Chondrocyte (in vitro differentiated cells): ENCODE measurements around the gene UVSSA. TPM values are rescaled to one million over a fixed set of nuclear protein-coding genes. Genes with fewer than 3 reads are reported as not detected.

ENCODE experiments used
- DNase-seq: peaks from one replicate; pipeline ENCODE4 v3.0.0; 2021; ENCODE audit warnings: mixed read lengths, low spot score
- H3K27ac Mint-ChIP-seq: one replicate; pipeline ENCODE4 v1.8.0; 2021; ENCODE audit warnings: mild to moderate bottlenecking, moderate library complexity, mixed read lengths; ENCODE audit not compliant: unreplicated experiment
- H3K27me3 Mint-ChIP-seq: 2 replicates; pipeline ENCODE4 v1.8.0; 2021; ENCODE audit warnings: low read depth, mixed read lengths
- H3K36me3 Mint-ChIP-seq: 2 replicates; pipeline ENCODE4 v1.8.0; 2021; ENCODE audit warnings: low read depth, mixed read lengths
- H3K4me1 Mint-ChIP-seq: 2 replicates; pipeline ENCODE4 v1.8.0; 2021; ENCODE audit warnings: low read depth, mild to moderate bottlenecking, mixed read lengths
- H3K4me3 Mint-ChIP-seq: one replicate; pipeline ENCODE4 v1.8.0; 2021; ENCODE audit warnings: mild to moderate bottlenecking, moderate library complexity, mixed read lengths; ENCODE audit not compliant: unreplicated experiment
- H3K9me3 Mint-ChIP-seq: 2 replicates; pipeline ENCODE4 v1.8.0; 2021; ENCODE audit warnings: low read depth, mixed read lengths
- total RNA-seq: library from RNA; stranded (reverse); gene quantifications from 3 replicates; pipeline ENCODE4 v1.2.1, GENCODE V29; 2021
- TF ChIP-seq, protein P1 (sequence below): fragments of 200-600 bp; sonication (generic); IDR thresholded peaks from 2 replicates; pipeline ENCODE4 v1.5.0; 2021; ENCODE audit warnings: antibody characterized with exemption, mild to moderate bottlenecking, moderate library complexity

UVSSA gene
- total RNA-seq, 1 donor from 2014 or later = 20.9 TPM

DNA sequence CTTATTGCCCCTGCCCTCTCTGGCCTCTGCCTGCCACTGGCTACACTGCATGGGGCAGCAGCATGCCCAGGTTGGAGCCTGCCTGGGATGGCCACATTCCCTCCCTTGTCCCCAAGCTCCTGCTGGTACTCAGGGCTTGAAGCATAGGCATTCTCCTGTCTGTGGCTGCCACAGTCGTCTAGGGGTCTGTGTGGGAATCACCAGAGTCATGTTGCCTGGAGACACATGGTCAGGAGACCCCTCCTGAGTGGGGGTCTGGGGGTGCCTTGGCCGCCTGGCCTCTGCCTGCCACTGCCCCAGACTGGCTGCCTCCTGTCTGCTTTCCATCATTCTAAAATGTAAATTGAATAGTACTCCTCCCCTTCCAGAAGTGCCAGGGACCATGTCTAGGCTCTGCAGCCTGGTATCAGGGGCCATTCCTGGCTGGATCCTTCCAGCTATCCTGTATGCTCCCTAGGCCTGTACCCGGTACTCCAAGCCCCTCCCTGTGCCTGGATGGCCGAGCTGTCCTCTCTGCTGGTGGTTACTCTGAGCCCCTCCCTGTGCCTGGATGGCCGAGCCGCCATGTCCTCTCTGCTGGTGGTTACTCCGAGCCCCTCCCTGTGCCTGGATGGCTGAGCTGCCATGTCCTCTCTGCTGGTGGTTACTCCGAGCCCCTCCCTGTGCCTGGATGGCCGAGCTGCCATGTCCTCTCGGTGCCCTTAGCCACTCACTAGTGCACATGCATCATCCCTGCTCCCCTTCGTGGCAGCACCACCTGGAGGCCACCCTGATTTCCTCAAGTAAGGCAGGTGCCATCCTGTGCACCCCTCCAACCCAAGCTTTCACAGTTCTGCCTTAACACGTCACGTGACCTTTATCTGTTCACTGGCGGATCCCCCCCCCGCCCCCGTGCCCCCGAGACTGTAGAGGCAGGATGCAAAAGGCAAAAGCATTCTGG lies 64.7 kb downstream of the UVSSA start:
- H3K27me3 Mint-ChIP-seq = peaks cover 17% of the 10 kb centered on the region
- peak; percentile 70 for DNase-seq

DNA sequence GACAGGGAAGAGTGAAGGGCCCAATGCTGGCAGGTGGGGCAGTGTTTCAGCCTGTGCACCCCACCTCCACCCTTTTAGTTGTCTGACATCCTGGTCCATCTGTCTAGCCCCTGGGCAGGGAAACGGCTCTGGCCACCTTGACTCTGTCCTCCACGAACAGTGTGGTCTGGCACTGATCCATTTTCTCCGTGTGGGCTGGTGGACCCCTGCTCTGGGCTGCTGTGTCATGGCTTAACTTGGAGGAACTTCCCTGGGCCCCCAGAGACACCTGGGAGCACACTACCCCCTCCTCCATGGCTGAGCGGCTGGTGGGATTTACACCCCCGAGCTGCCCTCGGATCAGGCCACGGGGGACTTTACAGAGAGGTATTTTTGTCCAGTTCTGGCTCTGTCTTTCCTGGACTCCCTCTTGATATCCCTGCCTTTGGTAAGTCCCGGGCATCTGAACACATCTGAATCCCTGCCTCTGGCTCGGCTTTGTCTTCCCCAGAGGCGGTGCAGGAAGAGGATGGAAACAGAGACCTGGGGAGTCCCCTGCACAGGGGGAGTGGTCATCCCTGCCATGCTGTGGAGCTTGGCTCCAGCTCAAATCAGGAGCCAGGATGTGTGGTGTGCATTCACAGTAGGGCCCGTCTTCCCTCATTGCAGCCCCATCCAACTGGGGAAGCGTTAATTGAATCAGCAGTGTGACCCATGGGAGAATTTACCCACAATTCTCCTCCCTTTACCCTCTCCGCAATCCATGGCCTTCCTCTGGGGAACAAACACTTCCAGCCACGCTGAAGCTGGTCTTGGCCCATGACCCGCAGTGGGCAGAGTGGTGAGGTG lies 65.6 kb downstream of the UVSSA start:
- no peaks in the 10 kb centered on the region for H3K36me3 Mint-ChIP-seq
- no peaks in the 10 kb centered on the region for H3K9me3 Mint-ChIP-seq
- no peaks in the 10 kb centered on the region for H3K4me1 Mint-ChIP-seq
- TF ChIP-seq, protein P1, sequence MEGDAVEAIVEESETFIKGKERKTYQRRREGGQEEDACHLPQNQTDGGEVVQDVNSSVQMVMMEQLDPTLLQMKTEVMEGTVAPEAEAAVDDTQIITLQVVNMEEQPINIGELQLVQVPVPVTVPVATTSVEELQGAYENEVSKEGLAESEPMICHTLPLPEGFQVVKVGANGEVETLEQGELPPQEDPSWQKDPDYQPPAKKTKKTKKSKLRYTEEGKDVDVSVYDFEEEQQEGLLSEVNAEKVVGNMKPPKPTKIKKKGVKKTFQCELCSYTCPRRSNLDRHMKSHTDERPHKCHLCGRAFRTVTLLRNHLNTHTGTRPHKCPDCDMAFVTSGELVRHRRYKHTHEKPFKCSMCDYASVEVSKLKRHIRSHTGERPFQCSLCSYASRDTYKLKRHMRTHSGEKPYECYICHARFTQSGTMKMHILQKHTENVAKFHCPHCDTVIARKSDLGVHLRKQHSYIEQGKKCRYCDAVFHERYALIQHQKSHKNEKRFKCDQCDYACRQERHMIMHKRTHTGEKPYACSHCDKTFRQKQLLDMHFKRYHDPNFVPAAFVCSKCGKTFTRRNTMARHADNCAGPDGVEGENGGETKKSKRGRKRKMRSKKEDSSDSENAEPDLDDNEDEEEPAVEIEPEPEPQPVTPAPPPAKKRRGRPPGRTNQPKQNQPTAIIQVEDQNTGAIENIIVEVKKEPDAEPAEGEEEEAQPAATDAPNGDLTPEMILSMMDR = no peak
- no peak for DNase-seq
- no peak overlapping the region for H3K4me3 Mint-ChIP-seq
- H3K27me3 Mint-ChIP-seq = peaks cover 15% of the 10 kb centered on the region
- H3K27ac Mint-ChIP-seq = no peak overlapping the region

More for the DNA sequence above, 64.7 kb downstream of the UVSSA start:
- H3K36me3 Mint-ChIP-seq = no peaks in the 10 kb centered on the region
- no peaks in the 10 kb centered on the region for H3K9me3 Mint-ChIP-seq
- no peak overlapping the region for H3K27ac Mint-ChIP-seq
- no peak overlapping the region for H3K4me3 Mint-ChIP-seq
- H3K4me1 Mint-ChIP-seq = no peaks in the 10 kb centered on the region
- TF ChIP-seq, protein P1 = no peak

GRCh38 chr4:1413204-1413663 lies 66.2 kb downstream of the UVSSA start:
- TF ChIP-seq, protein P1 = no peak
- Mint-ChIP-seq H3K27me3 (peaks cover 13% of the 10 kb centered on the region), H3K27ac (no peak overlapping the region), H3K36me3 (no peaks in the 10 kb centered on the region), H3K9me3 (no peaks in the 10 kb centered on the region), H3K4me1 (no peaks in the 10 kb centered on the region), H3K4me3 (no peak overlapping the region)
- peak; percentile 79 for DNase-seq

GRCh38 chr4:1413687-1414479 lies 66.9 kb downstream of the UVSSA start:
- Mint-ChIP-seq H3K36me3 (no peaks in the 10 kb centered on the region), H3K27me3 (peaks cover 15% of the 10 kb centered on the region), H3K9me3 (no peaks in the 10 kb centered on the region), H3K27ac (no peak overlapping the region), H3K4me3 (no peak overlapping the region), H3K4me1 (no peaks in the 10 kb centered on the region)
- TF ChIP-seq, protein P1 = no peak
- peak; percentile 85 for DNase-seq
